Neural cell (in vitro differentiated cells): ENCODE results near the gene POU6F2. TPM values are rescaled to one million over a fixed set of nuclear protein-coding genes. Genes with fewer than 3 reads are reported as not detected.

ENCODE experiments used
- H2AFZ ChIP-seq: fragments of 200-600, 300-800 bp; sonication (generic), shearing (Covaris generic); 2 replicates; pipeline ENCODE4 v1.6.0; 2014; ENCODE audit warnings: low read depth, mild to moderate bottlenecking, antibody characterized with exemption, low read length, moderate library complexity
- H3F3A ChIP-seq: fragments of 200-600 bp; shearing (Covaris generic); 2 replicates; pipeline ENCODE4 v1.6.1; 2016; ENCODE audit warnings: mild to moderate bottlenecking, moderate library complexity, mixed read lengths, antibody characterized with exemption, low read length; ENCODE audit not compliant: insufficient read depth, poor library complexity, severe bottlenecking
- H3K27ac ChIP-seq: fragments of 200-600, 300-800 bp; sonication (generic), shearing (Covaris generic); 2 replicates; pipeline ENCODE4 v1.5.1; 2014; ENCODE audit warnings: mild to moderate bottlenecking, low read length, moderate library complexity
- H3K27me3 ChIP-seq: fragments of 300-800, 200-600 bp; sonication (generic), shearing (Covaris generic); 2 replicates; pipeline ENCODE4 v1.6.0; 2014; ENCODE audit warnings: mild to moderate bottlenecking, low read depth, low read length, moderate library complexity; ENCODE audit not compliant: insufficient read depth
- H3K36me3 ChIP-seq: fragments of 300-800, 200-600 bp; sonication (generic), shearing (Covaris generic); 2 replicates; pipeline ENCODE4 v1.5.1; 2014; ENCODE audit warnings: mild to moderate bottlenecking, antibody characterized with exemption, low read length, moderate library complexity; ENCODE audit not compliant: insufficient read depth
- H3K4me2 ChIP-seq: fragments of 300-800, 200-600 bp; sonication (generic), shearing (Covaris generic); 2 replicates; pipeline ENCODE4 v1.6.0; 2014; ENCODE audit warnings: mild to moderate bottlenecking, low read length
- H3K4me3 ChIP-seq: fragments of 300-800, 200-600 bp; sonication (generic), shearing (Covaris generic); 2 replicates; pipeline ENCODE4 v1.5.1; 2014; ENCODE audit warnings: mild to moderate bottlenecking, low read length, moderate library complexity
- H3K79me2 ChIP-seq: fragments of 200-600 bp; shearing (Covaris generic); replicated peaks from 2 replicates; pipeline ENCODE4 v1.6.0; 2014; ENCODE audit warnings: mild to moderate bottlenecking, low read length, moderate library complexity; ENCODE audit not compliant: insufficient read depth
- H3K9ac ChIP-seq: fragments of 300-800, 200-600 bp; sonication (generic), shearing (Covaris generic); 2 replicates; pipeline ENCODE4 v1.6.1; 2016; ENCODE audit warnings: mild to moderate bottlenecking, low read length, mixed read lengths
- H3K9me2 ChIP-seq: fragments of 200-600 bp; shearing (Covaris generic); 2 replicates; pipeline ENCODE4 v1.6.1; 2016; ENCODE audit warnings: mild to moderate bottlenecking, low read length, mixed read lengths; ENCODE audit not compliant: insufficient read depth
- H3K9me3 ChIP-seq: fragments of 200-600, 300-800 bp; sonication (generic), shearing (Covaris generic); 2 replicates; pipeline ENCODE4 v1.6.1; 2016; ENCODE audit warnings: mild to moderate bottlenecking, mixed run types, low read length, moderate library complexity, mixed read lengths
- H4K20me1 ChIP-seq: fragments of 200-600 bp; shearing (Covaris generic); 2 replicates; pipeline ENCODE4 v1.6.1; 2016; ENCODE audit warnings: mild to moderate bottlenecking, mixed run types; ENCODE audit not compliant: insufficient read depth
- CTCF ChIP-seq: fragments of 450-650 bp; IDR thresholded peaks from 2 replicates; pipeline ENCODE4 v1.5.1; 2014; ENCODE audit warnings: antibody characterized with exemption, mild to moderate bottlenecking, moderate library complexity; ENCODE audit not compliant: poor library complexity, severe bottlenecking
- EP300 ChIP-seq: fragments of 450-650 bp; conservative IDR thresholded peaks from 2 replicates; pipeline ENCODE4 v1.6.1; 2014; ENCODE audit warnings: antibody characterized with exemption, mild to moderate bottlenecking, moderate library complexity; ENCODE audit not compliant: poor library complexity, severe bottlenecking
- EZH2 ChIP-seq: fragments of 200-600, 300-800 bp; shearing (Covaris generic), sonication (generic); IDR thresholded peaks from 2 replicates; pipeline ENCODE4 v1.6.1; 2014; ENCODE audit warnings: antibody characterized with exemption, low read length, borderline replicate concordance, mild to moderate bottlenecking; ENCODE audit not compliant: insufficient read depth, poor library complexity, severe bottlenecking
- MXI1 ChIP-seq: fragments of 450-650 bp; conservative IDR thresholded peaks from 2 replicates; pipeline ENCODE4 v1.6.1; 2014; ENCODE audit warnings: antibody characterized with exemption, mild to moderate bottlenecking; ENCODE audit not compliant: poor library complexity, severe bottlenecking
- POLR2AphosphoS5 ChIP-seq: IDR thresholded peaks from 2 replicates; pipeline ENCODE4 v1.6.1; 2012
- RAD21 ChIP-seq: fragments of 450-650 bp; conservative IDR thresholded peaks from 2 replicates; pipeline ENCODE4 v1.6.1; 2014; ENCODE audit warnings: antibody characterized with exemption, mild to moderate bottlenecking, moderate library complexity
- SMC3 ChIP-seq: fragments of 450-650 bp; conservative IDR thresholded peaks from 2 replicates; pipeline ENCODE4 v1.6.1; 2014; ENCODE audit warnings: antibody characterized with exemption, mild to moderate bottlenecking, moderate library complexity; ENCODE audit not compliant: poor library complexity
- polyA plus RNA-seq: library from polyadenylated mRNA; depleted of rRNA; stranded (reverse); fragments of >200 nt; gene quantifications from 2 replicates; pipeline ENCODE4 v1.2.3, GENCODE V29; 2014
- TF ChIP-seq, protein P1 (sequence below): IDR thresholded peaks from 2 replicates; pipeline ENCODE4 v1.6.1; 2012; ENCODE audit warnings: borderline replicate concordance

The POU6F2 gene
- polyA plus RNA-seq, 1 donor from 2014 or later = 2.8 TPM

GRCh38 chr7:38950309-38950708 is 27.4 kb upstream of the POU6F2 start:
- Histone ChIP-seq H3F3A (no peaks in the 10 kb centered on the region), H2AFZ (no peak overlapping the region), H3K9me3 (no peaks in the 10 kb centered on the region), H3K9ac (no peak overlapping the region), H3K79me2 (no peaks in the 10 kb centered on the region), H3K4me2 (no peak overlapping the region), H4K20me1 (no peaks in the 10 kb centered on the region), H3K36me3 (no peaks in the 10 kb centered on the region), H3K27ac (no peak overlapping the region), H3K9me2 (no peaks in the 10 kb centered on the region), H3K4me3 (no peak overlapping the region), H3K27me3 (no peaks in the 10 kb centered on the region)
- TF ChIP-seq RAD21 (no peak), SMC3 (no peak)
- TF ChIP-seq, protein P1, sequence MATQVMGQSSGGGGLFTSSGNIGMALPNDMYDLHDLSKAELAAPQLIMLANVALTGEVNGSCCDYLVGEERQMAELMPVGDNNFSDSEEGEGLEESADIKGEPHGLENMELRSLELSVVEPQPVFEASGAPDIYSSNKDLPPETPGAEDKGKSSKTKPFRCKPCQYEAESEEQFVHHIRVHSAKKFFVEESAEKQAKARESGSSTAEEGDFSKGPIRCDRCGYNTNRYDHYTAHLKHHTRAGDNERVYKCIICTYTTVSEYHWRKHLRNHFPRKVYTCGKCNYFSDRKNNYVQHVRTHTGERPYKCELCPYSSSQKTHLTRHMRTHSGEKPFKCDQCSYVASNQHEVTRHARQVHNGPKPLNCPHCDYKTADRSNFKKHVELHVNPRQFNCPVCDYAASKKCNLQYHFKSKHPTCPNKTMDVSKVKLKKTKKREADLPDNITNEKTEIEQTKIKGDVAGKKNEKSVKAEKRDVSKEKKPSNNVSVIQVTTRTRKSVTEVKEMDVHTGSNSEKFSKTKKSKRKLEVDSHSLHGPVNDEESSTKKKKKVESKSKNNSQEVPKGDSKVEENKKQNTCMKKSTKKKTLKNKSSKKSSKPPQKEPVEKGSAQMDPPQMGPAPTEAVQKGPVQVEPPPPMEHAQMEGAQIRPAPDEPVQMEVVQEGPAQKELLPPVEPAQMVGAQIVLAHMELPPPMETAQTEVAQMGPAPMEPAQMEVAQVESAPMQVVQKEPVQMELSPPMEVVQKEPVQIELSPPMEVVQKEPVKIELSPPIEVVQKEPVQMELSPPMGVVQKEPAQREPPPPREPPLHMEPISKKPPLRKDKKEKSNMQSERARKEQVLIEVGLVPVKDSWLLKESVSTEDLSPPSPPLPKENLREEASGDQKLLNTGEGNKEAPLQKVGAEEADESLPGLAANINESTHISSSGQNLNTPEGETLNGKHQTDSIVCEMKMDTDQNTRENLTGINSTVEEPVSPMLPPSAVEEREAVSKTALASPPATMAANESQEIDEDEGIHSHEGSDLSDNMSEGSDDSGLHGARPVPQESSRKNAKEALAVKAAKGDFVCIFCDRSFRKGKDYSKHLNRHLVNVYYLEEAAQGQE = no peak

- Histone ChIP-seq H2AFZ (no peak overlapping the region), H3K27ac (no peak overlapping the region), H3K36me3 (no peaks in the 10 kb centered on the region), H3K27me3 (no peaks in the 10 kb centered on the region), H3K9ac (no peak overlapping the region), H4K20me1 (no peaks in the 10 kb centered on the region), H3K4me2 (no peak overlapping the region), H3K79me2 (no peaks in the 10 kb centered on the region), H3K9me2 (no peaks in the 10 kb centered on the region), H3F3A (no peaks in the 10 kb centered on the region), H3K9me3 (no peaks in the 10 kb centered on the region), H3K4me3 (no peak overlapping the region)
- TF ChIP-seq POLR2AphosphoS5 = no peak
- no peak for TF ChIP-seq SMC3
- TF ChIP-seq EP300 = no peak
- no peak for TF ChIP-seq EZH2
- TF ChIP-seq, protein P1 = no peak
- TF ChIP-seq CTCF = no peak
- TF ChIP-seq RAD21 = no peak
- TF ChIP-seq MXI1 = no peak
Measured at GRCh38 chr7:38951213-38951612, 26.5 kb upstream of the POU6F2 start.
